Neural cell (in vitro differentiated cells): ENCODE data around the gene HOXD8. TPM values are rescaled to one million over a fixed set of nuclear protein-coding genes. Genes with fewer than 3 reads are reported as not detected.

Experiments used
- H2AFZ ChIP-seq: fragments of 200-600, 300-800 bp; sonication (generic), shearing (Covaris generic); 2 replicates; pipeline ENCODE4 v1.6.0; 2014; ENCODE audit warnings: low read depth, mild to moderate bottlenecking, antibody characterized with exemption, low read length, moderate library complexity
- H3F3A ChIP-seq: fragments of 200-600 bp; shearing (Covaris generic); 2 replicates; pipeline ENCODE4 v1.6.1; 2016; ENCODE audit warnings: mild to moderate bottlenecking, moderate library complexity, mixed read lengths, antibody characterized with exemption, low read length; ENCODE audit not compliant: insufficient read depth, poor library complexity, severe bottlenecking
- H3K27ac ChIP-seq: fragments of 200-600, 300-800 bp; sonication (generic), shearing (Covaris generic); 2 replicates; pipeline ENCODE4 v1.5.1; 2014; ENCODE audit warnings: mild to moderate bottlenecking, low read length, moderate library complexity
- H3K27me3 ChIP-seq: fragments of 300-800, 200-600 bp; sonication (generic), shearing (Covaris generic); 2 replicates; pipeline ENCODE4 v1.6.0; 2014; ENCODE audit warnings: mild to moderate bottlenecking, low read depth, low read length, moderate library complexity; ENCODE audit not compliant: insufficient read depth
- H3K36me3 ChIP-seq: fragments of 300-800, 200-600 bp; sonication (generic), shearing (Covaris generic); 2 replicates; pipeline ENCODE4 v1.5.1; 2014; ENCODE audit warnings: mild to moderate bottlenecking, antibody characterized with exemption, low read length, moderate library complexity; ENCODE audit not compliant: insufficient read depth
- H3K4me2 ChIP-seq: fragments of 300-800, 200-600 bp; sonication (generic), shearing (Covaris generic); 2 replicates; pipeline ENCODE4 v1.6.0; 2014; ENCODE audit warnings: mild to moderate bottlenecking, low read length
- H3K4me3 ChIP-seq: fragments of 300-800, 200-600 bp; sonication (generic), shearing (Covaris generic); 2 replicates; pipeline ENCODE4 v1.5.1; 2014; ENCODE audit warnings: mild to moderate bottlenecking, low read length, moderate library complexity
- H3K79me2 ChIP-seq: fragments of 200-600 bp; shearing (Covaris generic); replicated peaks from 2 replicates; pipeline ENCODE4 v1.6.0; 2014; ENCODE audit warnings: mild to moderate bottlenecking, low read length, moderate library complexity; ENCODE audit not compliant: insufficient read depth
- H3K9ac ChIP-seq: fragments of 300-800, 200-600 bp; sonication (generic), shearing (Covaris generic); 2 replicates; pipeline ENCODE4 v1.6.1; 2016; ENCODE audit warnings: mild to moderate bottlenecking, low read length, mixed read lengths
- H3K9me2 ChIP-seq: fragments of 200-600 bp; shearing (Covaris generic); 2 replicates; pipeline ENCODE4 v1.6.1; 2016; ENCODE audit warnings: mild to moderate bottlenecking, low read length, mixed read lengths; ENCODE audit not compliant: insufficient read depth
- H3K9me3 ChIP-seq: fragments of 200-600, 300-800 bp; sonication (generic), shearing (Covaris generic); 2 replicates; pipeline ENCODE4 v1.6.1; 2016; ENCODE audit warnings: mild to moderate bottlenecking, mixed run types, low read length, moderate library complexity, mixed read lengths
- H4K20me1 ChIP-seq: fragments of 200-600 bp; shearing (Covaris generic); 2 replicates; pipeline ENCODE4 v1.6.1; 2016; ENCODE audit warnings: mild to moderate bottlenecking, mixed run types; ENCODE audit not compliant: insufficient read depth
- CTCF ChIP-seq: fragments of 450-650 bp; IDR thresholded peaks from 2 replicates; pipeline ENCODE4 v1.5.1; 2014; ENCODE audit warnings: antibody characterized with exemption, mild to moderate bottlenecking, moderate library complexity; ENCODE audit not compliant: poor library complexity, severe bottlenecking
- EP300 ChIP-seq: fragments of 450-650 bp; conservative IDR thresholded peaks from 2 replicates; pipeline ENCODE4 v1.6.1; 2014; ENCODE audit warnings: antibody characterized with exemption, mild to moderate bottlenecking, moderate library complexity; ENCODE audit not compliant: poor library complexity, severe bottlenecking
- EZH2 ChIP-seq: fragments of 200-600, 300-800 bp; shearing (Covaris generic), sonication (generic); IDR thresholded peaks from 2 replicates; pipeline ENCODE4 v1.6.1; 2014; ENCODE audit warnings: antibody characterized with exemption, low read length, borderline replicate concordance, mild to moderate bottlenecking; ENCODE audit not compliant: insufficient read depth, poor library complexity, severe bottlenecking
- MXI1 ChIP-seq: fragments of 450-650 bp; conservative IDR thresholded peaks from 2 replicates; pipeline ENCODE4 v1.6.1; 2014; ENCODE audit warnings: antibody characterized with exemption, mild to moderate bottlenecking; ENCODE audit not compliant: poor library complexity, severe bottlenecking
- POLR2AphosphoS5 ChIP-seq: IDR thresholded peaks from 2 replicates; pipeline ENCODE4 v1.6.1; 2012
- RAD21 ChIP-seq: fragments of 450-650 bp; conservative IDR thresholded peaks from 2 replicates; pipeline ENCODE4 v1.6.1; 2014; ENCODE audit warnings: antibody characterized with exemption, mild to moderate bottlenecking, moderate library complexity
- REST ChIP-seq: IDR thresholded peaks from 2 replicates; pipeline ENCODE4 v1.6.1; 2012; ENCODE audit warnings: borderline replicate concordance
- SMC3 ChIP-seq: fragments of 450-650 bp; conservative IDR thresholded peaks from 2 replicates; pipeline ENCODE4 v1.6.1; 2014; ENCODE audit warnings: antibody characterized with exemption, mild to moderate bottlenecking, moderate library complexity; ENCODE audit not compliant: poor library complexity
- TAF1 ChIP-seq: IDR thresholded peaks from 2 replicates; pipeline ENCODE4 v1.6.1; 2012; ENCODE audit warnings: low read depth
- polyA minus RNA-seq: library from RNA; depleted of rRNA, polyadenylated mRNA; stranded (reverse); fragments of >200 nt; gene quantifications from 2 replicates; pipeline ENCODE4 v1.2.3, GENCODE V29; 2014
- polyA plus RNA-seq: library from polyadenylated mRNA; depleted of rRNA; stranded (reverse); fragments of >200 nt; gene quantifications from 2 replicates; pipeline ENCODE4 v1.2.3, GENCODE V29; 2014

Gene HOXD8
- polyA plus RNA-seq: not detected in 2 replicates
- polyA minus RNA-seq: not detected in 2 replicates

GRCh38 chr2:176128982-176129796 lies at the start of gene HOXD8:
TSS of gene HOXD8 (plus strand) at chr2:176129705. CDS start at chr2:176130367, 662 bp downstream.
- Histone ChIP-seq H3K4me3 (peak within 1 kb of the TSS; percentile 58), H3F3A (no peaks in the 10 kb centered on the region), H3K27me3 (peaks cover 97% of the 10 kb centered on the region), H3K27ac (no peak within 1 kb of the TSS), H3K9me3 (no peaks in the 10 kb centered on the region), H3K79me2 (no peaks in the 10 kb centered on the region), H2AFZ (no peak within 1 kb of the TSS), H3K36me3 (no peaks in the 10 kb centered on the region), H3K9ac (no peak within 1 kb of the TSS), H3K4me2 (no peak within 1 kb of the TSS), H3K9me2 (no peaks in the 10 kb centered on the region), H4K20me1 (no peaks in the 10 kb centered on the region)
- TF ChIP-seq CTCF (no peak), EP300 (no peak), TAF1 (no peak), REST (no peak), EZH2 (peak; percentile 40), RAD21 (no peak), POLR2AphosphoS5 (peak; percentile 7), MXI1 (no peak), SMC3 (no peak)

GRCh38 chr2:176079831-176080539 lies 49.5 kb upstream of the HOXD8 start:
- Histone ChIP-seq H3K9me3 (peaks cover 4% of the 10 kb centered on the region), H3K9me2 (no peaks in the 10 kb centered on the region), H3K79me2 (no peaks in the 10 kb centered on the region), H2AFZ (no peak overlapping the region), H4K20me1 (no peaks in the 10 kb centered on the region), H3K27ac (no peak overlapping the region), H3K36me3 (no peaks in the 10 kb centered on the region), H3K9ac (no peak overlapping the region), H3K27me3 (peaks cover 98% of the 10 kb centered on the region), H3K4me2 (no peak overlapping the region), H3F3A (no peaks in the 10 kb centered on the region), H3K4me3 (peak overlapping the region; percentile 62)
- peak; percentile 66 for TF ChIP-seq CTCF
- peak; percentile 70 for TF ChIP-seq SMC3
- peak; percentile 44 for TF ChIP-seq RAD21
- no peak for TF ChIP-seq TAF1
